Liver (tissue), 9 donors: ENCODE results near the gene CDKL1. TPM values are rescaled to one million over a fixed set of nuclear protein-coding genes. Genes with fewer than 3 reads are reported as not detected.

Source experiments
- DNase-seq: peaks from one replicate; pipeline ENCODE4 v3.0.0-alpha.2; 2017; ENCODE audit warnings: low spot score
- H3K27ac ChIP-seq, 2 donors: one replicate each; pipeline ENCODE4 v1.7.0; 2013; ENCODE audit warnings: inconsistent platforms in 2 of 2, low read length in 2 of 2, control low read depth in 1 of 2, low read depth in 1 of 2, mild to moderate bottlenecking in 1 of 2
- H3K27me3 ChIP-seq, 4 donors: one replicate each; pipeline versions ENCODE4 v1.6.1 to v1.7.0; 2013; ENCODE audit warnings: low read length in 3 of 4, inconsistent platforms in 1 of 4, mild to moderate bottlenecking in 1 of 4, moderate library complexity in 1 of 4; ENCODE audit not compliant: control insufficient read depth in 4 of 4, insufficient read depth in 4 of 4
- H3K36me3 ChIP-seq, 4 donors: one replicate each; pipeline versions ENCODE4 v1.6.1 to v1.7.0; 2013; ENCODE audit warnings: low read length in 3 of 4, mild to moderate bottlenecking in 3 of 4, low read depth in 1 of 4, moderate library complexity in 1 of 4; ENCODE audit not compliant: control insufficient read depth in 4 of 4, insufficient read depth in 3 of 4
- H3K4me1 ChIP-seq, 4 donors: one replicate each; pipeline versions ENCODE4 v1.6.1 to v1.7.0; 2013; ENCODE audit warnings: low read length in 3 of 4, mild to moderate bottlenecking in 3 of 4, moderate library complexity in 1 of 4; ENCODE audit not compliant: control insufficient read depth in 4 of 4, insufficient read depth in 4 of 4
- H3K4me3 ChIP-seq, 3 donors: one replicate each; pipeline versions ENCODE4 v1.6.1 to v1.7.0; 2013; ENCODE audit warnings: low read length in 3 of 3, control low read depth in 1 of 3, low read depth in 1 of 3, mild to moderate bottlenecking in 1 of 3
- H3K9ac ChIP-seq, 2 donors: one replicate each; pipeline ENCODE4 v1.7.0; 2013; ENCODE audit warnings: low read length in 2 of 2, mild to moderate bottlenecking in 2 of 2, moderate library complexity in 2 of 2, control low read depth in 1 of 2, low read depth in 1 of 2
- H3K9me3 ChIP-seq, 4 donors: one replicate each; pipeline versions ENCODE4 v1.6.1 to v1.7.0; 2013; ENCODE audit warnings: low read length in 3 of 4; ENCODE audit not compliant: control insufficient read depth in 4 of 4
- CTCF ChIP-seq: fragments of 150-350 bp; IDR thresholded peaks from 2 replicates; pipeline ENCODE4 v1.5.1; 2017; ENCODE audit warnings: improper control_type of control experiment, low read depth, low read length; ENCODE audit not compliant: missing input control
- EGR1 ChIP-seq, 2 donors: IDR thresholded peaks; 2 replicates each; pipeline ENCODE4 v1.6.1; 2016 to 2018; ENCODE audit warnings: antibody characterized with exemption in 2 of 2, low read depth in 2 of 2
- FOXA1 ChIP-seq: IDR thresholded peaks from 2 replicates; pipeline ENCODE4 v1.6.1; 2016; ENCODE audit warnings: antibody characterized with exemption
- FOXA2 ChIP-seq: IDR thresholded peaks from 2 replicates; pipeline ENCODE4 v1.6.1; 2016; ENCODE audit warnings: antibody characterized with exemption
- GABPA ChIP-seq, 2 donors: IDR thresholded peaks in 1 of 2; conservative IDR thresholded peaks in 1 of 2; 2 replicates each; pipeline ENCODE4 v1.6.1; 2016; ENCODE audit warnings: antibody characterized with exemption in 2 of 2, mild to moderate bottlenecking in 1 of 2, moderate library complexity in 1 of 2
- HNF4A ChIP-seq, 2 donors: conservative IDR thresholded peaks; 2 replicates each; pipeline ENCODE4 v1.6.1; 2016; ENCODE audit warnings: antibody characterized with exemption in 2 of 2, mild to moderate bottlenecking in 2 of 2
- HNF4G ChIP-seq: IDR thresholded peaks from 2 replicates; pipeline ENCODE4 v1.6.1; 2016; ENCODE audit warnings: antibody characterized with exemption
- JUND ChIP-seq, 2 donors: IDR thresholded peaks; 2 replicates each; pipeline ENCODE4 v1.6.1; 2016; ENCODE audit warnings: antibody characterized with exemption in 2 of 2
- RAD21 ChIP-seq, 2 donors: IDR thresholded peaks; 2 replicates each; pipeline ENCODE4 v1.6.1; 2016; ENCODE audit warnings: antibody characterized with exemption in 2 of 2, mild to moderate bottlenecking in 2 of 2
- REST ChIP-seq: IDR thresholded peaks from 2 replicates; pipeline ENCODE4 v1.6.1; 2016; ENCODE audit warnings: antibody characterized with exemption, mild to moderate bottlenecking
- RXRA ChIP-seq, 2 donors: IDR thresholded peaks; 2 replicates each; pipeline ENCODE4 v1.6.1; 2017 to 2018; ENCODE audit warnings: antibody characterized with exemption in 2 of 2, mild to moderate bottlenecking in 1 of 2
- SP1 ChIP-seq: IDR thresholded peaks from 2 replicates; pipeline ENCODE4 v1.6.1; 2018; ENCODE audit warnings: antibody characterized with exemption, mild to moderate bottlenecking
- TAF1 ChIP-seq: conservative IDR thresholded peaks from 2 replicates; pipeline ENCODE4 v1.6.1; 2016; ENCODE audit warnings: antibody characterized with exemption, mild to moderate bottlenecking
- YY1 ChIP-seq: IDR thresholded peaks from 2 replicates; pipeline ENCODE4 v1.6.1; 2016; ENCODE audit warnings: antibody characterized with exemption, mild to moderate bottlenecking
- WGBS: extraction: QIAGEN DNeasy Blood & Tissue Kit; methylation state at CpG from one replicate; pipeline ENCODE4 v1.1.7; 2013; 5-methylcytosine and 5-hydroxymethylcytosine counted together
- polyA plus RNA-seq, 2 donors: library from polyadenylated mRNA; stranded (reverse) in 1 of 2; unstranded in 1 of 2; fragments of 200-250 nt in 1 of 2; fragments of >200 nt in 1 of 2; fragmentation: Nextera tagmentation in 1 of 2; extraction: Ambion mirVana in 1 of 2; gene quantifications; one replicate each; pipeline versions ENCODE4 v1.2.1 to v1.2.3, GENCODE V29; 2013 to 2015
- total RNA-seq, 2 donors: library from RNA; depleted of rRNA; stranded (reverse); fragments of >200 nt; gene quantifications; one replicate each; pipeline ENCODE4 v1.2.3, GENCODE V29; 2014
- TF ChIP-seq, protein P1 (sequence below): IDR thresholded peaks from 2 replicates; pipeline ENCODE4 v1.6.1; 2016; ENCODE audit warnings: antibody characterized with exemption
- TF ChIP-seq, protein P2 (sequence below): IDR thresholded peaks from 2 replicates; pipeline ENCODE4 v1.6.1; 2016; ENCODE audit warnings: antibody characterized with exemption
- TF ChIP-seq, protein P3 (sequence below): IDR thresholded peaks from 2 replicates; pipeline ENCODE4 v1.6.1; 2016; ENCODE audit warnings: antibody characterized with exemption
- donor health status: healthy.
- donor health status: healthy.
- donor health status: healthy.
- donor health status: healthy.
- donor health status: healthy.

Gene CDKL1
- total and polyA plus RNA-seq, 4 donors, result 1.1 to 6.8 (median 2.1) TPM

- TF ChIP-seq GABPA (IDR thresholded peaks at IDR 0.05 in 1 of 2, conservative IDR thresholded peaks at IDR 0.05 in 1 of 2) (peak in 1 of 2 donors; percentile 17), TAF1 (no peak), SP1 (peak; percentile 28), FOXA1 (no peak), CTCF (peak; percentile 90), RXRA (IDR thresholded peaks at IDR 0.05) (no peak), HNF4A (conservative IDR thresholded peaks at IDR 0.05) (peak in 1 of 2 donors; percentile 6)
Observed at GRCh38 chr14:50321009-50321660, 75.5 kb downstream of the CDKL1 start (continued).

- peaks cover 0 to 13% (median 0%) of the 10 kb centered on the region in 4 donors for H3K4me1 ChIP-seq
- TF ChIP-seq HNF4A (conservative IDR thresholded peaks at IDR 0.05) (no peak), HNF4G (no peak), SP1 (no peak), FOXA2 (no peak), RXRA (IDR thresholded peaks at IDR 0.05) (no peak), RAD21 (IDR thresholded peaks at IDR 0.05) (no peak), FOXA1 (no peak), GABPA (IDR thresholded peaks at IDR 0.05 in 1 of 2, conservative IDR thresholded peaks at IDR 0.05 in 1 of 2) (no peak), REST (no peak), CTCF (no peak), EGR1 (IDR thresholded peaks at IDR 0.05; ENCODE audit: low read depth in 2 of 2) (no peak), YY1 (no peak), JUND (IDR thresholded peaks at IDR 0.05) (no peak)
- TF ChIP-seq, protein P1, sequence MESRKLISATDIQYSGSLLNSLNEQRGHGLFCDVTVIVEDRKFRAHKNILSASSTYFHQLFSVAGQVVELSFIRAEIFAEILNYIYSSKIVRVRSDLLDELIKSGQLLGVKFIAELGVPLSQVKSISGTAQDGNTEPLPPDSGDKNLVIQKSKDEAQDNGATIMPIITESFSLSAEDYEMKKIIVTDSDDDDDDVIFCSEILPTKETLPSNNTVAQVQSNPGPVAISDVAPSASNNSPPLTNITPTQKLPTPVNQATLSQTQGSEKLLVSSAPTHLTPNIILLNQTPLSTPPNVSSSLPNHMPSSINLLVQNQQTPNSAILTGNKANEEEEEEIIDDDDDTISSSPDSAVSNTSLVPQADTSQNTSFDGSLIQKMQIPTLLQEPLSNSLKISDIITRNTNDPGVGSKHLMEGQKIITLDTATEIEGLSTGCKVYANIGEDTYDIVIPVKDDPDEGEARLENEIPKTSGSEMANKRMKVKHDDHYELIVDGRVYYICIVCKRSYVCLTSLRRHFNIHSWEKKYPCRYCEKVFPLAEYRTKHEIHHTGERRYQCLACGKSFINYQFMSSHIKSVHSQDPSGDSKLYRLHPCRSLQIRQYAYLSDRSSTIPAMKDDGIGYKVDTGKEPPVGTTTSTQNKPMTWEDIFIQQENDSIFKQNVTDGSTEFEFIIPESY, result no peak
- TF ChIP-seq, protein P2, sequence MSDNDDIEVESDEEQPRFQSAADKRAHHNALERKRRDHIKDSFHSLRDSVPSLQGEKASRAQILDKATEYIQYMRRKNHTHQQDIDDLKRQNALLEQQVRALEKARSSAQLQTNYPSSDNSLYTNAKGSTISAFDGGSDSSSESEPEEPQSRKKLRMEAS, result no peak
- TF ChIP-seq, protein P3, sequence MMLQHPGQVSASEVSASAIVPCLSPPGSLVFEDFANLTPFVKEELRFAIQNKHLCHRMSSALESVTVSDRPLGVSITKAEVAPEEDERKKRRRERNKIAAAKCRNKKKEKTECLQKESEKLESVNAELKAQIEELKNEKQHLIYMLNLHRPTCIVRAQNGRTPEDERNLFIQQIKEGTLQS, result no peak
- no peak overlapping the region for H3K9ac ChIP-seq
- no peak overlapping the region for H3K4me3 ChIP-seq
- no peak overlapping the region for H3K27ac ChIP-seq
- peaks cover 0 to 6% (median 4%) of the 10 kb centered on the region in 4 donors for H3K36me3 ChIP-seq
- no peaks in the 10 kb centered on the region for H3K27me3 ChIP-seq
- DNase-seq, result no peak
- 77% methylated on average over 8 of the region's 8 CpGs for WGBS
- no peaks in the 10 kb centered on the region for H3K9me3 ChIP-seq
Observed at GRCh38 chr14:50320283-50320682, 76.4 kb downstream of the CDKL1 start.
